HepG2 (cell line): Measurements from ENCODE around the gene EGFLAM. TPM values are rescaled to one million over a fixed set of nuclear protein-coding genes. Genes with fewer than 3 reads are reported as not detected.

ENCODE experiments used
- ATAC-seq: fragments of 200-7000 bp; cut with Tn5 transposase; 3 replicates; pipeline ENCODE4 v1.9.1; 2020; ENCODE audit warnings: mild to moderate bottlenecking, moderate library complexity
- BruUV-seq: library from RNA; stranded (reverse); fragments of 400-500 nt; replicated peaks from 2 replicates; lab custom pipeline; 2021; lab: Mats Ljungman, UMichigan
- CTCF ChIA-PET: fragments of 300-600 bp; formaldehyde crosslinking; extraction: SDS; loops from one replicate; lab custom pipeline; 2021; ENCODE audit warnings: low total read pairs, inconsistent platforms, low intra/inter-chr PET ratio; lab: Yijun Ruan, JAX
- POLR2A ChIA-PET: fragments of 350-600 bp; sonication (Branson Sonifier 250); formaldehyde crosslinking; loops from one replicate; lab custom pipeline; 2020; ENCODE audit warnings: antibody characterized with exemption, inconsistent platforms; lab: Yijun Ruan, JAX
- DNase-seq: peaks from one replicate; pipeline ENCODE4 v3.0.0-alpha.2; 2015; ENCODE audit warnings: low spot score
- FAIRE-seq: peaks from 3 replicates; lab custom pipeline; 2011; peaks lifted over from hg19 to GRCh38; lab: Jason Lieb, UNC
- H2AFZ ChIP-seq: one replicate; pipeline ENCODE4 v1.6.1; 2011; ENCODE audit warnings: low read length, inconsistent platforms
- H3K27ac ChIP-seq: fragments of 300-600 bp; 3 replicates; pipeline ENCODE4 v1.8.0; 2011; ENCODE audit warnings: mixed run types, mild to moderate bottlenecking, mixed read lengths, low read length, inconsistent platforms; ENCODE audit not compliant: insufficient read depth; ENCODE audit errors: extremely low read length
- H3K27me3 ChIP-seq, 2 experiments: fragments of 200-600 bp in 1 of 2; 2 replicates in 1 of 2; 3 replicates in 1 of 2; pipeline versions ENCODE4 v1.6.0 to v1.8.0; 2011; ENCODE audit warnings: low read length in 2 of 2, mild to moderate bottlenecking in 2 of 2, moderate library complexity in 2 of 2, inconsistent platforms in 1 of 2; ENCODE audit not compliant: insufficient read depth in 2 of 2, control insufficient read depth in 1 of 2
- H3K36me3 ChIP-seq, 2 experiments: fragments of 200-600 bp in 1 of 2; replicated peaks in 1 of 2; 2 replicates in 1 of 2; 3 replicates in 1 of 2; pipeline versions ENCODE4 v1.5.1 to v1.8.0; 2011; ENCODE audit warnings: low read length in 2 of 2, inconsistent platforms in 1 of 2; ENCODE audit not compliant: insufficient read depth in 2 of 2, control insufficient read depth in 1 of 2
- H3K4me1 ChIP-seq: 2 replicates; pipeline ENCODE4 v1.5.1; 2012; ENCODE audit warnings: low read length, inconsistent platforms; ENCODE audit not compliant: insufficient read depth
- H3K4me2 ChIP-seq: 2 replicates; pipeline ENCODE4 v1.6.0; 2011; ENCODE audit warnings: low read depth, low read length, inconsistent platforms
- H3K4me3 ChIP-seq, 3 experiments: fragments of 200-600 bp in 1 of 3; sonication (generic), shearing (Covaris generic) in 1 of 3; replicated peaks in 1 of 3; 2 replicates each; pipeline ENCODE4 v1.5.1; 2011 to 2016; ENCODE audit warnings: low read length in 3 of 3, inconsistent platforms in 2 of 3, low read depth in 2 of 3, mild to moderate bottlenecking in 2 of 3, control low read depth in 1 of 3, mixed read lengths in 1 of 3; ENCODE audit not compliant: insufficient read depth in 1 of 3
- H3K79me2 ChIP-seq: one replicate; pipeline ENCODE4 v1.6.1; 2011; ENCODE audit warnings: low read length, inconsistent platforms; ENCODE audit not compliant: insufficient read depth
- H3K9ac ChIP-seq: 2 replicates; pipeline ENCODE4 v1.6.0; 2011; ENCODE audit warnings: mild to moderate bottlenecking, low read depth, low read length, inconsistent platforms; ENCODE audit not compliant: insufficient read depth
- H3K9me3 ChIP-seq: 2 replicates; pipeline ENCODE4 v1.5.1; 2012; ENCODE audit warnings: mild to moderate bottlenecking, low read length
- H4K20me1 ChIP-seq: 2 replicates; pipeline ENCODE4 v1.6.0; 2011; ENCODE audit warnings: inconsistent platforms, mild to moderate bottlenecking, low read length, moderate library complexity; ENCODE audit not compliant: insufficient read depth
- ATF7 ChIP-seq, 2 experiments: fragments of 450-650 bp in 1 of 2; sonication (generic) in 1 of 2; formaldehyde crosslinking in 1 of 2; IDR thresholded peaks; 2 replicates each; pipeline versions ENCODE4 v1.4.0 to v1.6.1; 2016 to 2020; ENCODE audit warnings: antibody characterized with exemption in 1 of 2, mild to moderate bottlenecking in 1 of 2, missing genetic modification reagents in 1 of 2
- CREB1 ChIP-seq, 2 experiments: fragments of 450-650 bp in 1 of 2; IDR thresholded peaks; 2 replicates each; pipeline ENCODE4 v1.6.1; 2016 to 2017; ENCODE audit warnings: control low read depth in 1 of 2, mild to moderate bottlenecking in 1 of 2, missing compliant biosample characterization in 1 of 2, missing genetic modification characterization in 1 of 2
- PATZ1 ChIP-seq: sonication (generic); formaldehyde crosslinking; IDR thresholded peaks from 2 replicates; pipeline ENCODE4 v1.4.0; 2020; ENCODE audit warnings: missing genetic modification reagents
- RBAK ChIP-seq: sonication (generic); formaldehyde crosslinking; IDR thresholded peaks from 2 replicates; pipeline ENCODE4 v1.5.1; 2020; ENCODE audit warnings: mild to moderate bottlenecking, missing genetic modification reagents
- SETDB1 ChIP-seq: sonication (generic); formaldehyde crosslinking; IDR thresholded peaks from 2 replicates; pipeline ENCODE4 v1.5.1; 2020; ENCODE audit warnings: missing genetic modification reagents, mild to moderate bottlenecking, borderline replicate concordance
- ZHX1 ChIP-seq: sonication (generic); formaldehyde crosslinking; IDR thresholded peaks from 2 replicates; pipeline ENCODE4 v1.8.1; 2022; ENCODE audit warnings: low read depth, mild to moderate bottlenecking, missing genetic modification reagents
- ZNF24 ChIP-seq: fragments of 450-650 bp; IDR thresholded peaks from 2 replicates; pipeline ENCODE4 v1.6.1; 2017; ENCODE audit warnings: antibody characterized with exemption, mild to moderate bottlenecking
- ZNF598 ChIP-seq: sonication (generic); formaldehyde crosslinking; IDR thresholded peaks from 2 replicates; pipeline ENCODE4 v1.5.1; 2020; ENCODE audit warnings: mild to moderate bottlenecking, missing genetic modification reagents, borderline replicate concordance
- WGBS: methylation state at CpG from one replicate; pipeline ENCODE4 v1.1.6; 2017; ENCODE audit warnings: low lambda C conversion rate; 5-methylcytosine and 5-hydroxymethylcytosine counted together
- in situ Hi-C: cut with HindIII; loops from 2 replicates; pipeline ENCODE4 v1.10.0; 2017; ENCODE audit warnings: low pct_unique_long_range_greater_than_20kb; ENCODE audit not compliant: extremely low pct_ligation_motif_present
- intact Hi-C: fragments of 100-400 bp; cut with micrococcal nuclease; formaldehyde crosslinking; loops from one replicate; pipeline ENCODE4 v1.10.0; 2022; ENCODE audit not compliant: unreplicated experiment
- polyA plus RNA-seq, 8 experiments: library from polyadenylated mRNA; depleted of rRNA in 3 of 8; stranded (reverse) in 7 of 8; unstranded in 1 of 8; fragments of >200 nt; fragmentation: Illumina TruSeq in 4 of 8; extraction: Trizol in 4 of 8; gene quantifications; 2 replicates each; pipeline versions ENCODE4 v1.2.1 to v1.2.3, GENCODE V29; 2011 to 2016; ENCODE audit warnings: low read depth in 4 of 8, missing spikeins in 1 of 8, mixed read lengths in 1 of 8; ENCODE audit not compliant: insufficient read depth in 1 of 8
- total RNA-seq, 5 experiments: library from RNA; depleted of rRNA; stranded (reverse); fragments of >200 nt; fragmentation: Illumina TruSeq; extraction: Trizol; gene quantifications; 2 replicates each; pipeline ENCODE4 v1.2.3, GENCODE V29; 2016; ENCODE audit warnings: low read depth in 1 of 5

The EGFLAM gene
- total and polyA plus RNA-seq, 2 of the 13 experiments (the other 11 are each of a cell fraction or from before 2014, with no cell fraction given) = not detected

GRCh38 chr5:38273626-38274025 is 15.3 kb downstream of the EGFLAM start:
- no peaks in the 10 kb centered on the region for H3K4me1 ChIP-seq
- no peaks in the 10 kb centered on the region for H3K27me3 ChIP-seq
- 20% methylated on average over 3 of the region's 3 CpGs for WGBS
- ATAC-seq = no peak
- no peaks in the 10 kb centered on the region for H3K36me3 ChIP-seq
- intact Hi-C loops = no loop called here
- TF ChIP-seq ATF7 (IDR thresholded peaks at IDR 0.05) (peak; percentile 68), ATF7 (CRISPR knock-in tag; IDR thresholded peaks at IDR 0.05) (no peak), SETDB1 (no peak), CREB1 (IDR thresholded peaks at IDR 0.05) (peak; percentile 52; the same call in 1 of the 2 replicates), CREB1 (CRISPR knock-in tag; IDR thresholded peaks at IDR 0.05) (no peak)
- H2AFZ ChIP-seq = no peak overlapping the region
- no peak overlapping the region for H3K27ac ChIP-seq
- H3K4me2 ChIP-seq = no peak overlapping the region
- ChIA-PET POLR2A (no interaction called here), CTCF (no interaction called here)
- no peaks in the 10 kb centered on the region for H4K20me1 ChIP-seq
- H3K9me3 ChIP-seq = peaks cover 9% of the 10 kb centered on the region
- no peak overlapping the region for H3K9ac ChIP-seq
- no peak overlapping the region for H3K4me3 ChIP-seq
- BruUV-seq = no TSS peak
- in situ Hi-C loops = no loop called here
- DNase-seq = no peak
- FAIRE-seq = no peak
- H3K79me2 ChIP-seq = no peaks in the 10 kb centered on the region

GRCh38 chr5:38274370-38274769 is 16.0 kb downstream of the EGFLAM start:
- FAIRE-seq (no peak), ATAC-seq (no peak)
- WGBS = 3% methylated on average over 1 of the region's 1 CpG

More at GRCh38 chr5:38274370-38274769, 16.0 kb downstream of the EGFLAM start:
- Histone ChIP-seq H4K20me1 (no peaks in the 10 kb centered on the region), H3K9me3 (peaks cover 9% of the 10 kb centered on the region), H3K79me2 (no peaks in the 10 kb centered on the region), H3K4me2 (no peak overlapping the region), H2AFZ (no peak overlapping the region), H3K27ac (no peak overlapping the region), H3K4me1 (no peaks in the 10 kb centered on the region), H3K36me3 (no peaks in the 10 kb centered on the region), H3K4me3 (no peak overlapping the region), H3K9ac (no peak overlapping the region), H3K27me3 (no peaks in the 10 kb centered on the region)
- no peak for DNase-seq
- ChIA-PET POLR2A (no interaction called here), CTCF (no interaction called here)
- TF ChIP-seq ZNF24 (no peak), ZNF598 (CRISPR knock-in tag) (no peak), PATZ1 (CRISPR knock-in tag) (no peak), ZHX1 (CRISPR knock-in tag) (no peak), RBAK (CRISPR knock-in tag) (no peak)
- BruUV-seq = no TSS peak
- in situ Hi-C loops = no loop called here
- intact Hi-C loops = no loop called here
